Dedifferentiated amniotic fluid mesenchymal stem cell (primary cell): ENCODE data around the gene PPFIBP2.

Experiments used
- DNase-seq: peaks from one replicate; pipeline ENCODE4 v3.0.0-alpha.2; 2016; ENCODE audit errors: extremely low spot score

Gene PPFIBP2

GRCh38 chr11:7692426-7692825 lies 178.6 kb downstream of the PPFIBP2 start:
- DNase-seq: no peak

DNA sequence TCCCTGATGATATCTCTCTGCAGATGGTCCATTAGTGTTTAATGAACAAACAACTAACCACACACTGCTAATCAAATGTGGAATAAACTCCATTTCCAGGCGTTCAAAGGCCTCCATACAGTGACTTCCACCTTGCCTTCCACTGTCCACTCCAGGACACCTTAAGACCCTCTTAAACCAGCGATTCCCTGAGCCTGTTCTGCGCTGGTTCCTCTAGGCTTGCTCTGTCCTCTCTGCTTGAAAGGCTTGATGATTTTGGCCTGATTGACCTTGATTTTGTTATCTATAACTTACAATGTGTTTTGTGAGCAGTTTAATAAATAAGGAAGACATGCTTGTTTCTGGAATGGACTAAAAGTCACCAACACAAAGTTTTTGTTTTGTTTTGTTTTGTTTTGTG lies 180.4 kb downstream of the PPFIBP2 start:
- no peak for DNase-seq

GRCh38 chr11:7696424-7696823 lies 182.6 kb downstream of the PPFIBP2 start:
- DNase-seq: no peak
